Nephron (organoid): ENCODE data around the gene HSCB.
"Not testable (repeated sequence)": the region's sequence is repeated elsewhere in the genome, so short reads cannot be mapped to it uniquely, and the experiment has no call there.

Source experiments
- H3K27ac Mint-ChIP-seq, 3 experiments: 2 replicates each; pipeline ENCODE4 v1.8.0; 2020; ENCODE audit warnings: mixed read lengths in 3 of 3, mild to moderate bottlenecking in 2 of 3, moderate library complexity in 1 of 3
- H3K27me3 Mint-ChIP-seq: 2 replicates; pipeline ENCODE4 v1.8.0; 2021; ENCODE audit warnings: low read depth, mild to moderate bottlenecking, moderate library complexity, mixed read lengths
- H3K36me3 Mint-ChIP-seq: 2 replicates; pipeline ENCODE4 v1.8.0; 2020; ENCODE audit warnings: low read depth, mixed read lengths
- H3K4me1 Mint-ChIP-seq: 2 replicates; pipeline ENCODE4 v1.8.0; 2020; ENCODE audit warnings: mixed read lengths
- H3K4me3 Mint-ChIP-seq, 3 experiments: 2 replicates each; pipeline ENCODE4 v1.8.0; 2020; ENCODE audit warnings: mild to moderate bottlenecking in 3 of 3, mixed read lengths in 3 of 3, moderate library complexity in 2 of 3
- H3K9me3 Mint-ChIP-seq: 2 replicates; pipeline ENCODE4 v1.8.0; 2020; ENCODE audit warnings: mixed read lengths
- CTCF ChIP-seq, 3 experiments: fragments of 200-600 bp; sonication (generic); IDR thresholded peaks; one replicate each; pipeline ENCODE4 v1.5.0; 2021; ENCODE audit warnings: antibody characterized with exemption in 3 of 3; ENCODE audit not compliant: unreplicated experiment in 3 of 3

HSCB gene

GRCh38 chr22:28741785-28742561 is at the start of gene HSCB, which contains the start of gene CHEK2:
Gene HSCB, plus strand, starts transcription at chr22:28742039. Its CDS starts 57 bp downstream, at chr22:28742096.
Gene CHEK2, minus strand, starts transcription at chr22:28741820. Its CDS starts 7,099 bp downstream, at chr22:28734721.
- no peaks in the 10 kb centered on the region for H3K9me3 Mint-ChIP-seq
- peaks cover 21% of the 10 kb centered on the region for H3K4me1 Mint-ChIP-seq
- H3K4me3 Mint-ChIP-seq = peak within 1 kb of the TSS; percentile 89 to 91 (median 91)
- no peak for TF ChIP-seq CTCF (IDR thresholded peaks at IDR 0.05; ENCODE audit: unreplicated experiment in 3 of 3)
- no peaks in the 10 kb centered on the region for H3K27me3 Mint-ChIP-seq
- H3K36me3 Mint-ChIP-seq = peaks cover 26% of the 10 kb centered on the region
- peak within 1 kb of the TSS; percentile 92 to 96 (median 95) for H3K27ac Mint-ChIP-seq

- not testable (repeated sequence) for H3K9me3 Mint-ChIP-seq
These were observed 48.6 kb upstream of the HSCB start for GRCh38 chr22:28693041-28693760.

GRCh38 chr22:28702891-28703290 is 38.9 kb upstream of the HSCB start:
- Mint-ChIP-seq H3K36me3 (peaks cover 19% of the 10 kb centered on the region), H3K27me3 (no peaks in the 10 kb centered on the region), H3K9me3 (no peaks in the 10 kb centered on the region), H3K27ac (no peak overlapping the region), H3K4me3 (no peak overlapping the region), H3K4me1 (no peaks in the 10 kb centered on the region)
- TF ChIP-seq CTCF (IDR thresholded peaks at IDR 0.05; ENCODE audit: unreplicated experiment in 3 of 3) = no peak

More at GRCh38 chr22:28693041-28693760, 48.6 kb upstream of the HSCB start:
- H3K4me3 Mint-ChIP-seq, H3K4me1 Mint-ChIP-seq, H3K27me3 Mint-ChIP-seq: not testable (repeated sequence)
- Mint-ChIP-seq H3K36me3 (peaks cover 14% of the 10 kb centered on the region), H3K27ac (peak overlapping the region; percentile 33 to 79 (median 44))

GRCh38 chr22:28703436-28703835 is 38.4 kb upstream of the HSCB start:
- no peaks in the 10 kb centered on the region for H3K9me3 Mint-ChIP-seq
- H3K4me1 Mint-ChIP-seq = no peaks in the 10 kb centered on the region
- no peaks in the 10 kb centered on the region for H3K27me3 Mint-ChIP-seq
- H3K4me3 Mint-ChIP-seq = no peak overlapping the region
- H3K27ac Mint-ChIP-seq = no peak overlapping the region
- peaks cover 22% of the 10 kb centered on the region for H3K36me3 Mint-ChIP-seq
- TF ChIP-seq CTCF (IDR thresholded peaks at IDR 0.05; ENCODE audit: unreplicated experiment in 3 of 3) = no peak

- Mint-ChIP-seq H3K4me3 (no peak overlapping the region), H3K27ac (no peak overlapping the region), H3K9me3 (no peaks in the 10 kb centered on the region), H3K36me3 (peaks cover 25% of the 10 kb centered on the region), H3K27me3 (no peaks in the 10 kb centered on the region), H3K4me1 (peaks cover 17% of the 10 kb centered on the region)
- TF ChIP-seq CTCF (IDR thresholded peaks at IDR 0.05; ENCODE audit: unreplicated experiment in 3 of 3) = no peak
These were observed 35.0 kb upstream of the HSCB start for GRCh38 chr22:28706845-28707244.

GRCh38 chr22:28710107-28710506 is 31.7 kb upstream of the HSCB start:
- H3K27ac Mint-ChIP-seq = peak overlapping the region; percentile 83 to 98 (median 93)
- H3K9me3 Mint-ChIP-seq = no peaks in the 10 kb centered on the region
- H3K4me3 Mint-ChIP-seq = no peak overlapping the region
- TF ChIP-seq CTCF (IDR thresholded peaks at IDR 0.05; ENCODE audit: unreplicated experiment in 3 of 3) = no peak
- H3K27me3 Mint-ChIP-seq = no peaks in the 10 kb centered on the region
- H3K36me3 Mint-ChIP-seq = peaks cover 21% of the 10 kb centered on the region
- H3K4me1 Mint-ChIP-seq = peaks cover 29% of the 10 kb centered on the region
